ENCODE measurements around the gene AKT1. TPM values are rescaled to one million over a fixed set of nuclear protein-coding genes. Genes with fewer than 3 reads are reported as not detected.

The AKT1 gene
- total and polyA plus RNA-seq, 2 of the 4 experiments (the other 2 are of a cell fraction) = 193 to 221 TPM

GRCh38 chr14:104725772-104726548 lies 69.6 kb downstream of the AKT1 start (continued):
- TF ChIP-seq CEBPB (IDR thresholded peaks at IDR 0.05; ENCODE audit: low read depth, low read length) = no peak

- peak; percentile 5 for ATAC-seq (ENCODE audit: low read depth)
- Histone ChIP-seq H3K4ac (ENCODE audit: low read depth, low read length) (no peak overlapping the region), H3K4me3 (ENCODE audit: insufficient read depth, low read depth, low read length) (peak overlapping the region; percentile 94; the same call in 1 of the 2 replicates), H3K4me1 (ENCODE audit: control insufficient read depth, insufficient read depth, low read length) (peaks cover 23% of the 10 kb centered on the region), H3K18ac (ENCODE audit: low read depth, low read length) (no peak overlapping the region), H3K9ac (ENCODE audit: low read depth, low read length) (no peak overlapping the region), H2AK5ac (ENCODE audit: low read depth, low read length) (no peak overlapping the region), H3K27me3 (ENCODE audit: control insufficient read depth, insufficient read depth, low read length) (no peaks in the 10 kb centered on the region; the same call in 1 of the 2 replicates), H2BK15ac (ENCODE audit: low read depth, low read length) (no peak overlapping the region), H3K23ac (ENCODE audit: low read depth, low read length) (no peak overlapping the region), H4K91ac (ENCODE audit: insufficient read depth, low read depth, low read length) (no peak overlapping the region; the same call in 1 of the 2 replicates), H3K56ac (ENCODE audit: extremely low read depth, insufficient read depth, low read length) (no peak overlapping the region), H2BK120ac (ENCODE audit: low read depth, low read length) (no peak overlapping the region), H3K36me3 (ENCODE audit: control insufficient read depth, insufficient read depth, low read length) (peaks cover 7% of the 10 kb centered on the region; the same call in 1 of the 2 replicates), H2AK9ac (replicated peaks; ENCODE audit: low read depth, low read length, poor library complexity) (peak overlapping the region; percentile 80), H2BK5ac (ENCODE audit: low read depth, low read length, poor library complexity, severe bottlenecking) (no peak overlapping the region), H4K8ac (ENCODE audit: low read depth in 2 of 2, low read length in 2 of 2) (no peak overlapping the region), H3K4me2 (ENCODE audit: low read depth, low read length) (peak overlapping the region; percentile 89), H3K9me1 (ENCODE audit: insufficient read depth, low read length) (no peaks in the 10 kb centered on the region), H4K20me1 (ENCODE audit: insufficient read depth, low read length) (peaks cover 22% of the 10 kb centered on the region), H2AFZ (replicated peaks; ENCODE audit: low read length, poor library complexity) (no peak overlapping the region), H3K9me3 (ENCODE audit: control insufficient read depth, insufficient read depth, low read length) (no peaks in the 10 kb centered on the region), H4K5ac (ENCODE audit: low read depth, low read length) (peak overlapping the region; percentile 1; the same call in 1 of the 2 replicates), H3K27ac (ENCODE audit: insufficient read depth, low read length) (no peak overlapping the region), H3K14ac (replicated peaks; ENCODE audit: low read depth, low read length) (no peak overlapping the region), H2BK20ac (ENCODE audit: low read depth, low read length) (no peak overlapping the region), H3K79me1 (ENCODE audit: low read depth in 1 of 2, low read length in 2 of 2) (peaks cover 12 to 21% of the 10 kb centered on the region in 2 experiments; a peak in 2 of 4 replicates)
- no peak for DNase-seq
- TF ChIP-seq CTCF (conservative IDR thresholded peaks at IDR 0.05; ENCODE audit: low read depth, low read length) = peak; percentile 34
- no peak for TF ChIP-seq RAD21 (IDR thresholded peaks at IDR 0.05; ENCODE audit: low read length)
- no peak for TF ChIP-seq RFX5 (IDR thresholded peaks at IDR 0.05; ENCODE audit: low read depth, low read length)
- 18% methylated on average over 10 of the region's 24 CpGs; no CpG with 5 or more reads in 1 of the 2 experiments for WGBS, 2 experiments (ENCODE audit: extremely low coverage in 2 of 2, insufficient read length in 1 of 2)
- in situ Hi-C loops (cut with MboI; ENCODE audit: low sequenced_read_pairs) = no loop called here
- CTCF ChIA-PET = no interaction called here
- intact Hi-C loops (cut with micrococcal nuclease) = loop anchor here (5.0 kb wide), 1 partner anchor 73 kb away; no protein-coding TSS in a partner anchor
- POLR2A ChIA-PET (ENCODE audit: unreplicated experiment) = no interaction called here
- BruUV-seq (replicated peaks) = no TSS peak
- dilution Hi-C loops (cut with HindIII; ENCODE audit: low sequenced_read_pairs, unreplicated experiment) = no loop called here
These were observed 70.4 kb downstream of the AKT1 start for GRCh38 chr14:104724981-104725771.
